Measurements from ENCODE around the gene HNRNPU.

HNRNPU gene

GRCh38 chr1:244869364-244869827, 5.1 kb upstream of the HNRNPU start:
- DNase-seq (ENCODE audit: low spot score in 2 of 2): no peak
- Histone ChIP-seq H3K4me3 (no peak overlapping the region), H3K27me3 (ENCODE audit: low read depth) (no peaks in the 10 kb centered on the region), H3K4me1 (peaks cover 10% of the 10 kb centered on the region), H3K36me3 (replicated peaks) (no peaks in the 10 kb centered on the region), H3K9me3 (no peaks in the 10 kb centered on the region)
- in situ Hi-C loops (cut with MboI; ENCODE audit: low sequenced_read_pairs): loop anchor here (25.0 kb wide), 1 partner anchor 168 kb away; no protein-coding TSS in a partner anchor

- in situ Hi-C loops (cut with MboI; ENCODE audit: low sequenced_read_pairs): loop anchor here (25.0 kb wide), 1 partner anchor 169 kb away; no protein-coding TSS in a partner anchor
- H3K4me1 ChIP-seq: peaks cover 10% of the 10 kb centered on the region
- H3K9me3 ChIP-seq: no peaks in the 10 kb centered on the region
- no peak overlapping the region for H3K4me3 ChIP-seq
- no peaks in the 10 kb centered on the region for H3K27me3 ChIP-seq (ENCODE audit: low read depth)
- peaks cover 5% of the 10 kb centered on the region for H3K36me3 ChIP-seq (replicated peaks)
- no peak for DNase-seq (ENCODE audit: low spot score in 2 of 2)
These were observed 4.4 kb upstream of the HNRNPU start for GRCh38 chr1:244868484-244869363.

DNA sequence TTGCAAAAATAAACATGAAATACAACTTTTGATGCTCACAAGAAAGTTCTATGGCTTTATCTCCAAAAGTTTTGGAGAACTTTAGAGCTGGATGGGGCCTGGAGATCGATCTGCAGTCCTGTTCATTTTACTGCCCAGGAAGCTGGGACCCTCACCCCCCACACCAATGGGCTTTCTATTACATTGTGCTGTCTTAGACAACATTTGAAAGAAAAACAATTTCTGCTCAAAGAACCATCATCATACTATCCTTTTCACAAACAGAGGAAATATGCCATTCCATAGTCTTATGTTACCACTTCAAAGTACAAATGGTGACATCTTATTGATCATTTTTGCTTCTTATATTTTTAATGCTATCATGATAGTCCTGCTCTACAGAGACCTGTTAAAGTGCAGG, 2.0 kb upstream of the HNRNPU start:
- Histone ChIP-seq H3K36me3 (replicated peaks) (peaks cover 24% of the 10 kb centered on the region), H3K4me1 (peaks cover 11% of the 10 kb centered on the region), H3K4me3 (no peak overlapping the region), H3K27me3 (ENCODE audit: low read depth) (no peaks in the 10 kb centered on the region), H3K9me3 (no peaks in the 10 kb centered on the region)
- no peak for DNase-seq (ENCODE audit: low spot score in 2 of 2)
- in situ Hi-C loops (cut with MboI; ENCODE audit: low sequenced_read_pairs): loop anchor here (25.0 kb wide), 1 partner anchor 171 kb away; no protein-coding TSS in a partner anchor

- Histone ChIP-seq H3K9me3 (no peaks in the 10 kb centered on the region), H3K4me3 (no peak overlapping the region)
- in situ Hi-C loops (cut with MboI; ENCODE audit: low sequenced_read_pairs): loop anchor here (25.0 kb wide), 1 partner anchor 171 kb away; no protein-coding TSS in a partner anchor
These were observed 1.5 kb upstream of the HNRNPU start for GRCh38 chr1:244865820-244866219.

DNA sequence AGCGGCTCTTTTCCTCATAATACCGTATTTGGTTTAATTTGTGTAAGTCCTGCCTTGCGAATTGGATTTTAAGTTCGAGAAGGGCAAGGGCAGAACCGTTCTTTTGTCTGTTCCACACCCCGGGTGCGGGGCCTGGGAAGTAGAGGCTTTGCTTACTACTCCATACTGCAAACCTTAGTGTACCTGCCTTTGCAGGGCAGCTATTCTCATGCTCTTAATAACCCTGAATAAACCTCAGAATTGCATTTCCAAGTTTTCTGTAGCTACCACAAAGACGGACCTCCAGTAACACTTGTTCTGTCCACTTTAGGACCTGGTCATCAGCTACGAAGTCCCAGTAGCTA, 657 bp upstream of the HNRNPU start:
- peaks cover 22% of the 10 kb centered on the region for H3K4me1 ChIP-seq
- peaks cover 37% of the 10 kb centered on the region for H3K36me3 ChIP-seq (replicated peaks)

More at GRCh38 chr1:244865820-244866219, 1.5 kb upstream of the HNRNPU start:
- H3K27me3 ChIP-seq (ENCODE audit: low read depth): no peaks in the 10 kb centered on the region
- H3K4me1 ChIP-seq: peaks cover 15% of the 10 kb centered on the region
- no peak for DNase-seq (ENCODE audit: low spot score in 2 of 2)
- H3K36me3 ChIP-seq (replicated peaks): peaks cover 29% of the 10 kb centered on the region

DNA sequence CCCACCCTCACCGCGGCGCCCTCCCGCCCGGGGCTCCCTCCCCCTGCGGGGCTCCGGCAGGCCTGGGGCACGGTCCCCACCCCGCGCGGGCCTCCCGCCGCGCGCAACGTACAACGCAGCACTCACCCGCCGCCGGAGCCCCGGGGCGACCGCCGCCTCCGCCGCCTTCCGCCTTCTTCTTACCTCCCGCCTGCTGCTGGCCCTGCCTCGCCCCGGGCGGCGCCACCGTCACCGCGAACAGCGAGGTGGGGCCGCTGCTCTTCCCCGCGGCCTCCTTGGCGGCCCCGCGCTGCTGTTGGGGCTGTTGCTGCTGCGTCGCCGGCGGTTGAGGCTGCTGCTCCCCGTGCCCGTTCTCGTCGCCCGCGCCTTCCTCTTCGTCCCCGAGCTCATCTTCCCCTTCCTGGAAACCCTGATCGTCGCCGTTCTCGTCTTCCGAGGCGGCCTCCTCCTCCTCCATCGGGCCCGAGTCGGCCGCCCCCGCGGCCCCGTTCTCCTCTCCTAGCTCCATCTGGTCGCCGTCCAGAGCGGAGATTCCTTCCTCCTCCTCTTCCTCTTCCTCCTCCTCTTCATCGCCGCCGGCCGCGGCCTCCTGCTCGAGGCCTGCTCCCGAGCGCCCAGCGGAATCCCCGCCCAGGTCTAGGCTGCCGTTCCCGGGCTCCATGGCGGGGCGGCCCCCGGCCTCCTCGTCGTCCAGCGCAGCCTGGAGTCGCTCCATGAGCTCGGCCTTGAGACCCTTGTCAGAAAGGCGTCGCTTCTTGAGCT, 671 bp downstream of the HNRNPU start:
- Histone ChIP-seq H3K9me3 (no peaks in the 10 kb centered on the region), H3K27me3 (ENCODE audit: low read depth) (no peaks in the 10 kb centered on the region), H3K4me3 (peak overlapping the region; percentile 95), H3K36me3 (replicated peaks) (peaks cover 50% of the 10 kb centered on the region), H3K4me1 (peaks cover 29% of the 10 kb centered on the region)
- in situ Hi-C loops (cut with MboI; ENCODE audit: low sequenced_read_pairs): loop anchor here (5.0 to 25.0 kb wide), 2 partner anchors 109 to 174 kb away; no protein-coding TSS in a partner anchor
- DNase-seq (ENCODE audit: low spot score in 2 of 2): peak in 1 of 2 experiments; percentile 19

More for the DNA sequence above, 657 bp upstream of the HNRNPU start:
- Histone ChIP-seq H3K4me3 (peak overlapping the region; percentile 95), H3K27me3 (ENCODE audit: low read depth) (no peaks in the 10 kb centered on the region), H3K9me3 (no peaks in the 10 kb centered on the region)
- in situ Hi-C loops (cut with MboI; ENCODE audit: low sequenced_read_pairs): loop anchor here (25.0 kb wide), 1 partner anchor 172 kb away; no protein-coding TSS in a partner anchor
- peak in 1 of 2 experiments; percentile 59 for DNase-seq (ENCODE audit: low spot score in 2 of 2)

DNA sequence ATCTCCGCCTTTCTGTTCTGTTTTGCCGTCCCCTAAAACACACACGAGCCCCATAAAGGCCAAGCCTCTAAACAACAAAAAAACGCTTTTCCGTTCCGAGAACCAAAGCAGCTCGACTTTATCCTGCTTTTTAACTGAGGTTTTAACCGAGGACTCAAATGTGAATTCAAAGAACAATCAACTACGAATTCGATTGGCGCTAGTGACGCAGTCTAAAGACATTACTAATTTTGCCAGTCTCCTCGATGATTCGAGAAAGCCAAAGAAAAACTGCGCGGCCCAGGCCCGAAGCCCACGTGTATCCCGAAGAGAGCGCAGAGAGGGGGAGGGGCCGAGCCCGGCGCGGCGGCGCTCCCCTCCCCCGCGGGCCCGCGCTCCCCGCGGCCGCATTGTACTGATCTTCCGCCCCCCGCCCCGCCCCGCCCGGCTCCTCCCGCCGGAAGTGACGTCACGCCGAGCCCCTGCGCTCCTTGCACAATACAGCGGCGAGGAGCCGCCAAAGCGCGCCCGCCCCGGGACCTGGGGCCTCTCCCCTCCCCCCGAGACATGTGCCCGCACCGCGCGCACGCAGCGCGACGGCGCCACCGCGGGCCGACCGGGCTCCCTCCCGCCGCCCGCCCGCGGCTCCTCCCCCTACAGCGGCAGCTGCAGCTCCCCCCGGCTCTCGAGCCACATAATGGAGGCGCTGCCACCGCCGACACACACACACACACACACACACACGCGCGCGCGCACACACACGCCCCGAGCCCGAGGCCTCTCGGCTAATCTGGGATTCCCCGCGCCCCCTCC, 1.4 kb downstream of the HNRNPU start:
- Histone ChIP-seq H3K36me3 (replicated peaks) (peaks cover 58% of the 10 kb centered on the region), H3K4me1 (peaks cover 33% of the 10 kb centered on the region), H3K27me3 (ENCODE audit: low read depth) (no peaks in the 10 kb centered on the region), H3K4me3 (peak overlapping the region; percentile 95), H3K9me3 (no peaks in the 10 kb centered on the region)
- in situ Hi-C loops (cut with MboI; ENCODE audit: low sequenced_read_pairs): loop anchor here (5.0 to 25.0 kb wide), 2 partner anchors 109 to 174 kb away; no protein-coding TSS in a partner anchor
- DNase-seq (ENCODE audit: low spot score in 2 of 2): peak; percentile 87 to 97

DNA sequence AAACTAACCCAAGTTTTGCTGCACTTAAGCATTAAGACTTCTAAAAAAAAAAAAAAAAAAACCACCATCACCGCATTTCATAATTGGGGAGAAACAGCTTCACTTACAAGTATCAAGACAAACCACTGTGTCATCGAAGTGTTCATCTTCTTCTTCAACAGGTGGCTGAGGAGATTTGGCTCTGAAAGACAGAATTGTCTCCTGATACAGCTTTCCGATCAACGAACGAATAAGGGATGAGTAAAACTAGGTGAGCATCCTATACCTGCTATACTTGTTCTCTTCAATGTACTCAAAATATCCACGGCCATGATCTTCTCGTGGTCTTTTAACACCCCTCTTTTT, 2.0 kb downstream of the HNRNPU start:
- Histone ChIP-seq H3K27me3 (ENCODE audit: low read depth) (no peaks in the 10 kb centered on the region), H3K36me3 (replicated peaks) (peaks cover 64% of the 10 kb centered on the region), H3K4me1 (peaks cover 33% of the 10 kb centered on the region), H3K4me3 (peak overlapping the region; percentile 95), H3K9me3 (no peaks in the 10 kb centered on the region)
- no peak for DNase-seq (ENCODE audit: low spot score in 2 of 2)
- in situ Hi-C loops (cut with MboI; ENCODE audit: low sequenced_read_pairs): loop anchor here (5.0 to 25.0 kb wide), 2 partner anchors 110 to 175 kb away; no protein-coding TSS in a partner anchor

- Histone ChIP-seq H3K9me3 (no peaks in the 10 kb centered on the region), H3K4me3 (peak overlapping the region; percentile 95), H3K27me3 (ENCODE audit: low read depth) (no peaks in the 10 kb centered on the region), H3K4me1 (peaks cover 33% of the 10 kb centered on the region), H3K36me3 (replicated peaks) (peaks cover 70% of the 10 kb centered on the region)
- DNase-seq (ENCODE audit: low spot score in 2 of 2): no peak
- in situ Hi-C loops (cut with MboI; ENCODE audit: low sequenced_read_pairs): loop anchor here (5.0 to 25.0 kb wide), 2 partner anchors 111 to 176 kb away; no protein-coding TSS in a partner anchor
These were observed 2.7 kb downstream of the HNRNPU start for GRCh38 chr1:244861683-244862082.

- H3K4me1 ChIP-seq: peaks cover 33% of the 10 kb centered on the region
- H3K4me3 ChIP-seq: peak overlapping the region; percentile 95
- H3K36me3 ChIP-seq (replicated peaks): peaks cover 77% of the 10 kb centered on the region
- no peaks in the 10 kb centered on the region for H3K27me3 ChIP-seq (ENCODE audit: low read depth)
- DNase-seq (ENCODE audit: low spot score in 2 of 2): no peak
- H3K9me3 ChIP-seq: no peaks in the 10 kb centered on the region
- in situ Hi-C loops (cut with MboI; ENCODE audit: low sequenced_read_pairs): loop anchor here (5.0 to 25.0 kb wide), 2 partner anchors 111 to 176 kb away; no protein-coding TSS in a partner anchor
These were observed 3.3 kb downstream of the HNRNPU start for GRCh38 chr1:244860914-244861610.

DNA sequence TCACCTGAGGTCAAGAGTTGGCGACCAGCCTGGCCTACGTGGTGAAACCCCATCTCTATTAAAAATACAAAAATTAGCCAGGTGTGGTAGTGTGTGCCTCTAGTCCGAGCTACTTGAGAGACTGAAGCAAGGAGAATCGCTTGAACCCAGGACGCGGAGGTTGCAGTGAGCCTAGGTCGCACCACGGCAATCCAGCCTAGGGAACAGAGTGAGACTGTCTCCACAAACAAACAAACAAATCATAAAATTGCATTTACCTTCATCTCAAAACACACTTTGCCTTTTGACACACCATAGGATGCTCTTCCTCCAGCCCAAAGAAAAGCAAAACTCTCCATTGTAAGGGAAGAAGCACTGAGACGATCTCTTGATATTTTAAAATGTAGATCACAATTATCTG, 4.3 kb downstream of the HNRNPU start:
- DNase-seq (ENCODE audit: low spot score in 2 of 2): no peak
- peak overlapping the region; percentile 95; the same call in 1 of the 2 replicates for H3K4me3 ChIP-seq
- peaks cover 86% of the 10 kb centered on the region for H3K36me3 ChIP-seq (replicated peaks)
- no peaks in the 10 kb centered on the region for H3K9me3 ChIP-seq
- in situ Hi-C loops (cut with MboI; ENCODE audit: low sequenced_read_pairs): loop anchor here (5.0 to 25.0 kb wide), 2 partner anchors 112 to 177 kb away; no protein-coding TSS in a partner anchor
- peaks cover 28% of the 10 kb centered on the region for H3K4me1 ChIP-seq
- no peaks in the 10 kb centered on the region for H3K27me3 ChIP-seq (ENCODE audit: low read depth)

GRCh38 chr1:244858357-244858756, 6.0 kb downstream of the HNRNPU start:
- DNase-seq (ENCODE audit: low spot score in 2 of 2): no peak
- H3K9me3 ChIP-seq: no peaks in the 10 kb centered on the region
- H3K4me3 ChIP-seq: no peak overlapping the region
- H3K27me3 ChIP-seq (ENCODE audit: low read depth): no peaks in the 10 kb centered on the region
- in situ Hi-C loops (cut with MboI; ENCODE audit: low sequenced_read_pairs): loop anchor here (25.0 kb wide), 1 partner anchor 179 kb away; no protein-coding TSS in a partner anchor
- peaks cover 23% of the 10 kb centered on the region for H3K4me1 ChIP-seq
- peaks cover 95% of the 10 kb centered on the region for H3K36me3 ChIP-seq (replicated peaks)

Data from HAP-1 (cell line).